GM06990 (cell line): ENCODE data around the gene RFX4.

ENCODE experiments used
- DNase-seq: peaks from one replicate; pipeline ENCODE4 v3.0.0-alpha.2; 2011; ENCODE audit not compliant: insufficient read length; ENCODE audit errors: extremely low read depth
- H3K27me3 ChIP-seq: replicated peaks from 2 replicates; pipeline ENCODE4 v1.6.0; 2011; ENCODE audit warnings: low read length; ENCODE audit not compliant: control insufficient read depth, insufficient read depth
- H3K36me3 ChIP-seq: 2 replicates; pipeline ENCODE4 v1.5.1; 2011; ENCODE audit warnings: low read length; ENCODE audit not compliant: control insufficient read depth, insufficient read depth
- H3K4me3 ChIP-seq: replicated peaks from 2 replicates; pipeline ENCODE4 v1.5.1; 2011; ENCODE audit warnings: low read depth, mild to moderate bottlenecking, control low read depth, low read length
- CTCF ChIP-seq: IDR thresholded peaks from 2 replicates; pipeline ENCODE4 v1.5.1; 2011; ENCODE audit warnings: low read length, control low read depth, mild to moderate bottlenecking, inconsistent platforms; ENCODE audit not compliant: insufficient read depth, poor library complexity, severe bottlenecking

RFX4 gene

GRCh38 chr12:106586803-106587684 is 4.2 kb downstream of the RFX4 start:
- DNase-seq = no peak
- no peaks in the 10 kb centered on the region for H3K36me3 ChIP-seq
- no peak overlapping the region for H3K4me3 ChIP-seq
- TF ChIP-seq CTCF = no peak
- H3K27me3 ChIP-seq = peaks cover 5% of the 10 kb centered on the region

- Histone ChIP-seq H3K4me3 (no peak overlapping the region), H3K36me3 (no peaks in the 10 kb centered on the region), H3K27me3 (peaks cover 3% of the 10 kb centered on the region)
- no peak for DNase-seq
- no peak for TF ChIP-seq CTCF
These were observed 6.0 kb downstream of the RFX4 start for GRCh38 chr12:106588771-106589170.

- TF ChIP-seq CTCF = no peak
- no peak overlapping the region for H3K4me3 ChIP-seq
- no peaks in the 10 kb centered on the region for H3K36me3 ChIP-seq
- no peak for DNase-seq
- H3K27me3 ChIP-seq = no peaks in the 10 kb centered on the region; the same call in none of the 2 replicates
These were observed 7.8 kb downstream of the RFX4 start for GRCh38 chr12:106590601-106591000.

GRCh38 chr12:106594447-106594846 is 11.6 kb downstream of the RFX4 start:
- no peak for DNase-seq
- Histone ChIP-seq H3K27me3 (no peaks in the 10 kb centered on the region; the same call in 1 of the 2 replicates), H3K36me3 (no peaks in the 10 kb centered on the region), H3K4me3 (no peak overlapping the region)
- TF ChIP-seq CTCF = no peak

GRCh38 chr12:106595268-106595667 is 12.5 kb downstream of the RFX4 start:
- TF ChIP-seq CTCF = no peak
- no peak for DNase-seq
- Histone ChIP-seq H3K36me3 (no peaks in the 10 kb centered on the region), H3K27me3 (no peaks in the 10 kb centered on the region; the same call in none of the 2 replicates), H3K4me3 (no peak overlapping the region)
